NCI-H774 (cell line): ENCODE data around the gene ZNF205.
"Not testable (repeated sequence)": the region's sequence is repeated elsewhere in the genome, so short reads cannot be mapped to it uniquely, and the experiment has no call there.

Source experiments
- DNase-seq: peaks from one replicate; lab custom pipeline; 2025; lab: John Stamatoyannopoulos, UW

The ZNF205 gene

GRCh38 chr16:3131755-3132377, 19.5 kb downstream of the ZNF205 start:
- no peak for DNase-seq

GRCh38 chr16:3133844-3134243, 21.5 kb downstream of the ZNF205 start:
- DNase-seq: no peak

DNA sequence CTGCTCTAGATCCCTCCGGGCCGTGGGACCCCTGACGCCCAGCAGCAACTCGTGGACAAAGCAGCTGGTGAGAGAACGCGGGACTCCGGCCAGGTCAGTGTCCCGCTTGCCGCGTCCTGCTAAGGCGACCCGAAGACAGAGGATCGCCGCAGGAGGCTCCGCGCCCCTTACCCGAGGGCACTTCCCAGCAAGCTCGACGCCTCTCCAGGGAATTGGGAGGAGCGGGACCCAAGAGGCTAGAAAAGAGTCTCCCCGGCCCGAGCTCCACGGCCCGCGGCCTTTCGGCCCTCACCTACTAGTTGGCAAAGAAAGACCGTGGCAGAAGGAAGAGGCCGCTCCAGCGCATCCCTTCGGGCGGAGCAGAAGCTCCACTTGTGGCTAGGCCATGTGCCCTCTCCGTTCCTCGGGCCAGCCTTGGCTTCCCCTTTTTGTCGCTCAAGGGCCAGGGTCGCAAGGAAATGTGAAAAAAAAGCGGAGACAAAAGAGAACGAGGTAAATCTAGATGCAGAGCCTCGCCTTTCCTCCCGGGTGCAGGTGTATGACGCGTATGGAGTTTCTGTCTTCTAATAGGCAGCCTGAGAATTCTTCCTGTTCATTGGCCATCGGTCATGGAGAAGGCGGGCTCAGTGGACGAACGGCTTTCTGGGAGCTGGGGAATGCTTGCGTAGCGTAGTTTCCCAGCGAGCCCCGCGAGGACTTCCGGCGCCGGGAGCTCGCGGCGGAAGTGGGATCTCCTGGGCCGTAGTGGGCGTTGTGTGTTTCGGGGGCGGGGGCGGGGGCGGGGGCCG, 22.1 kb downstream of the ZNF205 start, which contains the start of gene ZNF213:
ZNF213 (plus strand) TSS at position 692 of the 788 bp plus-strand sequence. CDS start 2,252 bp downstream, outside the sequence.
- DNase-seq: peak; percentile 97

- DNase-seq: no peak
Measured at GRCh38 chr16:3135126-3135715, 22.8 kb downstream of the ZNF205 start.

DNA sequence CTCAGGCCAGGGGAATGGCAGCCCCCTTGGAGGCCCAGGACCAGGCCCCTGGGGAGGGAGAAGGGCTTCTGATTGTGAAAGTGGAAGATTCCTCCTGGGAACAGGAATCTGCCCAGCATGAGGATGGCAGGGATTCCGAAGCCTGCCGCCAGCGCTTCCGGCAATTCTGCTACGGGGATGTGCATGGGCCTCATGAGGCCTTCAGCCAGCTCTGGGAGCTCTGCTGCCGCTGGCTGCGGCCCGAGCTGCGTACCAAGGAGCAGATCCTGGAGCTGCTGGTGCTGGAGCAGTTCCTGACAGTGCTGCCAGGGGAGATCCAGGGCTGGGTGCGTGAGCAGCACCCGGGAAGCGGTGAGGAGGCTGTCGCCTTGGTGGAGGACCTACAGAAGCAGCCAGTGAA, 24.9 kb downstream of the ZNF205 start:
- DNase-seq: no peak

- no peak for DNase-seq
Measured at GRCh38 chr16:3138342-3138741, 26.0 kb downstream of the ZNF205 start.

GRCh38 chr16:3138823-3139426, 26.5 kb downstream of the ZNF205 start:
- DNase-seq: no peak

DNA sequence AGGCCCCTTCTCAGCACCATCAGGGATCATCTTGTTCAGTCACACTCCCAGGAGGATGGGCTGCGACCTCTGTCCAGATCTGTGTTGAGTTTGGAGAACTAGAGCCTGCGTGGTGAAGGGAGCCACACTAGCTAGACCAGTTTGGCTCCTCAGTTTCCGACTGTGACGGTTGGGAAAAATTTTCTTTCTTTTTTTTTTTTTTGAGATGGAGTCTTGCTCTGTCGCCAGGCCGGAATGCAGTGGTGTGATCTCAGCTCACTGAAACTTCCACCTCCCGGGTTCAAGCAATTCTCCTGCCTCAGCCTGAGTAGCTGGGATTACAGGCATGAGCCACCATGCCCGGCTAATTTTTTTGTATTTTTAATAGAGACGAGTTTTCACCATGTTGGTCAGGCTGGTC, 27.2 kb downstream of the ZNF205 start:
- DNase-seq: not testable (repeated sequence)

GRCh38 chr16:3140603-3141427, 28.4 kb downstream of the ZNF205 start:
- no peak for DNase-seq

DNA sequence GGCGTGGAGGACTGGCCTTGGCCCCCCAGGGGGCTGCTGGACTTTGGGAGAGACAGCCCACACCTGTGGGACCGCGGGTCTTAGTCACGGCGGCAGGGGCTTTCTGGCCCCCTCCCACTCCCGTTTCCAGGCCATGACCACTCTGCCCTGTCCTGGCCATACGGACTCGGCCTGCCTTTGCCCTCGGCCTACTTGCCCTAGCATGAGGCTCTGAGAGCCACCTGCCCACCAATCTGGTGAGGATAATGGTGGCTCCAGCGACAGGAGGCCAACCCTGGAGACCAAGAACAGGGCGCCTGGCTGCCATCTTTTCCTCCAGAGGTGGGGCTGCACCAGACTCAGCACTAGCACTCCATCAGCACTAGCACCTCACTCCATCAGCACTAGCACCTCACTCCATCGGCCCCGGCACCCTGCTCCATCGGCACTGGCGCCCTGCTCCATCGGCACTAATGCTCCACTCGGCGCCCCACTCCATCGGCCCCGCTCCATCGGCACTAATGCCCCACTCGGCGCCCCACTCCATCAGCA, 29.5 kb downstream of the ZNF205 start:
- no peak for DNase-seq

DNA sequence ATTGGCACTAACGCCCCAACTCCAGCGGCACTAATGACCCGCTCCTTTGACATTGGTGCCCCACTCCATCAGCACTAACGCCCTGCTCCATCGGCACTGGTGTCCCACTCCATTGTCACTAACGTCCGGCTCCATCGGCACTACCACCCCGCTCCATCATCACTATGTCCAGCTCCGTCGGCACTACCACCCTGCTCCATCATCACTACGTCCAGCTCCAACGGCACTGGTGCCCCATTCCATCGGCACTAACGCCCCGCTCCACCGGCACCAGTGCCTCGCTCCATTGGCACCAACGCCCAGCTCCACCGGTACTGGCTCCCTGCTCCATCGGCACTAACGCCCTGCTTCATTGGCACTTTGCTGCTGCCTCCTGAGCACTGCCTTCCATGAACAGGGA, 29.9 kb downstream of the ZNF205 start:
- no peak for DNase-seq

GRCh38 chr16:3142770-3143169, 30.4 kb downstream of the ZNF205 start:
- no peak for DNase-seq

- no peak for DNase-seq
Measured at GRCh38 chr16:3143189-3143588, 30.8 kb downstream of the ZNF205 start.

DNA sequence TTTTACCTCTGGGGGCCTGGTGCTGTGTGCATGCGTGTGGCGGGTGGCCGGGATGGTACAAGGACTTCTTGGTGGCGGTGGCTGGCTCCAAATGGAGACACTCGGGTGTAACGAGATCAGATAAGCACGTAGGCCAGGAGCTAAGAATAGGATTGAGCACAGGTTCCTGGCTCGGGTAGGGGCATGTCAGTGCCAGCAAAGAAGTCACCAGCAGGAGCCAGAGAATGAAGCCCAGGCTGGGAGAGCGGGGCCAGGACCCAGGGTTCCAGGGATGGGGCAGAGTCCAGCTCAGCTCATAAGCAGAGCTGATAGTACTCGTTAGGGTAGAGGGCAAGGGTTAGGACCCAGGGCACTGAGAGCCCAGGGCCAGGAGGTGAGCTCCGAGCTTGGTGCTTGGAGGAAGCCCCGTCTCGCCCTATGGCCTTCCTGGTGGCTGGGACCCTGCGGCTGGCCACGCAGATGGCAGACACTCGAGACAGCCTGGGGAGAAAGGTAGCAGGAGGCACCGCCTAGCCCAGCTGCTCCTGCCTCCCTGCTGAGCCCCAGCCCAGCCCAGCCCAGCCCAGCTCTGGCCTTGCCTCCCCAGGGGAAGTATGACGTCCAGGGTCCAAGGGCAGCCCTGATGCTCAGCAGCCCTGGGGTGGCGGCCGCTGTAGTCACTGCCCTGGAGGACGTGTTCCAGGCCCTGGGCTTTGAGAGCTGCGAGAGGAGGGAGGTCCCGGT, 31.4 kb downstream of the ZNF205 start:
- no peak for DNase-seq

GRCh38 chr16:3144321-3144983, 32.1 kb downstream of the ZNF205 start:
- DNase-seq: no peak

DNA sequence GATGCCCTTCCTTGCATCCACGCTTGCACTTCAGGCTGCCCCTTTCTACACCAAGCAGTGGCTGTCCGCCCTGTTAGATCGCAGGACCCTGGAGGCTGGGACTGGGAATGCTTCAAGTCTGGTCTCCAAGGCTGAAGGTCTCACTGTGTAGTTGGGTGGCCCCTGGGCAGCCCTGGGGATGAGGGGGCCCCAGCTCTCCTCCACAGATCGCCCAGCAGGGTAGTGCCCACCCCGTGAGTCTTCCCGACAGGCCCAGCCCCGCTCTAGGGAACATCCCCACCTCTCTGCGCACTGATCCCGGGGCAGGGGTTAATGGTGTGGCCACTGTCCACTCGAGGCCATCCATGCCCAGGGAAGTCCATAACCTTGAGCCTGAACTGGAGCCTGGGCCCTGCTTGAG, 32.8 kb downstream of the ZNF205 start:
- no peak for DNase-seq

DNA sequence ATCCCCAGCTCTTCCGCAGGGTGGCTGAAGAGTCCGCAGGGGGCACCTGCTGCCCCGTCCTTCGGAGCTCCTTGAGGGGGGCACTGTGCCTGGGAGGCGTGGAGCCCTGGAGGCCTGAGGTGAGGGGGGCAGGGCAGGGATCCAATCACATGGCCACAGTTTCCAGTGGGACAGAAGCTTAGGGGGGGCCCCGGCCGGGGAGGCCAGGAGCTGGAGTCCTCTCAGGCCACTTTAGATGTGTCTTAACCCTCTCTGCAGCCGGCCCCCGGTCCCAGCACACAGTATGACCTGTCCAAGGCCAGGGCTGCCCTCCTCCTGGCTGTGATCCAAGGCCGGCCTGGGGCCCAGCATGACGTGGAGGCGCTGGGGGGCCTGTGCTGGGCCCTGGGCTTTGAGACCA, 33.3 kb downstream of the ZNF205 start:
- DNase-seq: no peak

GRCh38 chr16:3147046-3147756, 34.8 kb downstream of the ZNF205 start:
- DNase-seq: no peak

- DNase-seq: no peak
Measured at GRCh38 chr16:3147757-3148104, 35.3 kb downstream of the ZNF205 start.
